22Rv1 (cell line): ENCODE results near the gene BNIP5.

Experiments
- ZFX ChIP-seq: fragments of 450-650 bp; IDR thresholded peaks from 2 replicates; pipeline ENCODE4 v1.6.1; 2017; ENCODE audit warnings: antibody characterized with exemption, borderline replicate concordance
- TF ChIP-seq, protein P1 (sequence below): fragments of 450-650 bp; IDR thresholded peaks from 2 replicates; pipeline ENCODE4 v1.5.1; 2017; ENCODE audit warnings: mild to moderate bottlenecking

DNA sequence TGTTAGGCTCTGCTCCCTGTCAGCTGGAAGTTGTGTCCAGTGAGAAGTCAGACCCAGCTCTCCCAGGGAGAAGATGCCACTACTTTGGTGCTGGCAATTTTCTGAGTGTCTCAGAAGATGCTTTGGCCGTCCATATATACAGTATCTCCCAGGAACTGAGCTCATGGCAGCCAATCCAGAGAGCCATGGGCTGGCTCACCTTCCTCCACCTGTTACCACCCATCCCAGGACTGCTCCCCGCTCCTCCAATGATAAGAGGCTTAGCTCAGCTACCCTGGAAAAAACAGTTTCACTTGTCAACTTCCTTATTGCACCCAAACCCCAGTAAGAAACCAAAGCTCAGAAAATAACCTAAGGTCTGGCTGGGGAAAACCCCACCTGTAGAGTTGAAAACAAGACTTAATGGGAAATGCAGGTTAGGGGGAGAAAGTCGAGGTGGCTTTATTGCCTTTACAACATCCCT, at the start of gene BNIP5:
- TF ChIP-seq, protein P1, sequence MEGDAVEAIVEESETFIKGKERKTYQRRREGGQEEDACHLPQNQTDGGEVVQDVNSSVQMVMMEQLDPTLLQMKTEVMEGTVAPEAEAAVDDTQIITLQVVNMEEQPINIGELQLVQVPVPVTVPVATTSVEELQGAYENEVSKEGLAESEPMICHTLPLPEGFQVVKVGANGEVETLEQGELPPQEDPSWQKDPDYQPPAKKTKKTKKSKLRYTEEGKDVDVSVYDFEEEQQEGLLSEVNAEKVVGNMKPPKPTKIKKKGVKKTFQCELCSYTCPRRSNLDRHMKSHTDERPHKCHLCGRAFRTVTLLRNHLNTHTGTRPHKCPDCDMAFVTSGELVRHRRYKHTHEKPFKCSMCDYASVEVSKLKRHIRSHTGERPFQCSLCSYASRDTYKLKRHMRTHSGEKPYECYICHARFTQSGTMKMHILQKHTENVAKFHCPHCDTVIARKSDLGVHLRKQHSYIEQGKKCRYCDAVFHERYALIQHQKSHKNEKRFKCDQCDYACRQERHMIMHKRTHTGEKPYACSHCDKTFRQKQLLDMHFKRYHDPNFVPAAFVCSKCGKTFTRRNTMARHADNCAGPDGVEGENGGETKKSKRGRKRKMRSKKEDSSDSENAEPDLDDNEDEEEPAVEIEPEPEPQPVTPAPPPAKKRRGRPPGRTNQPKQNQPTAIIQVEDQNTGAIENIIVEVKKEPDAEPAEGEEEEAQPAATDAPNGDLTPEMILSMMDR = no peak
- TF ChIP-seq ZFX = no peak
